ENCODE data around the gene MBD4.

DNA sequence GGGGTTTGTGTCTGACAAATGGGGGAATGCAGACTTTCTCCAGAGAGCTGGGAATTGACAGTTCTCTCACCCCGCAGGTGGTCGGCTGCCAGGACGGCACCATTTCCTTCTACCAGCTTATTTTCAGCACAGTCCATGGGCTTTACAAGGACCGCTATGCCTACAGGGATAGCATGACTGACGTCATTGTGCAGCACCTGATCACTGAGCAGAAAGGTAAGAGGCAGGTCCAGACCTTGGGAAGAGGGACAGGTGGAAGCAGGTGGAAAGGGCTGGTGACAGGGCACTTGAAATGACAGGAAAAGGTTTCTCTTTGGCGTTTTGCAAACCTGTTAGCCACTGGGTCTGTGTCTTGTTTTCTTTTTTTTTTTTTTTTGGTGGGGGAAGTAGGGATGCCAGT lies 36.8 kb upstream of the MBD4 start:
- no peak for TF ChIP-seq CTCF (IDR thresholded peaks at IDR 0.05)
- no peak for TF ChIP-seq POLR2A (IDR thresholded peaks at IDR 0.05)

Measured in testis (tissue), 2 donors.